ENCODE measurements around the gene OXNAD1.

The OXNAD1 gene

GRCh38 chr3:16329036-16329825 is 64.2 kb downstream of the OXNAD1 start:
- DNase-seq: no peak

GRCh38 chr3:16329826-16330129 is 64.8 kb downstream of the OXNAD1 start:
- DNase-seq: no peak

- DNase-seq: no peak
Observed at GRCh38 chr3:16330351-16330750, 65.3 kb downstream of the OXNAD1 start.

GRCh38 chr3:16331319-16331883 is 66.4 kb downstream of the OXNAD1 start:
- no peak for DNase-seq

- DNase-seq: no peak
Observed at GRCh38 chr3:16332904-16333426, 68.0 kb downstream of the OXNAD1 start.

- no peak for DNase-seq
Observed at GRCh38 chr3:16334909-16335308, 69.9 kb downstream of the OXNAD1 start.

- no peak for DNase-seq
Observed at GRCh38 chr3:16335333-16335732, 70.3 kb downstream of the OXNAD1 start.

- DNase-seq: no peak
Observed at GRCh38 chr3:16335772-16336645, 71.0 kb downstream of the OXNAD1 start.

GRCh38 chr3:16336825-16337224 is 71.8 kb downstream of the OXNAD1 start:
- no peak for DNase-seq

GRCh38 chr3:16337856-16338540 is 73.0 kb downstream of the OXNAD1 start:
- DNase-seq: no peak

- DNase-seq: no peak
Observed at GRCh38 chr3:16338999-16339398, 74.0 kb downstream of the OXNAD1 start.

- no peak for DNase-seq
Observed at GRCh38 chr3:16343101-16343500, 78.1 kb downstream of the OXNAD1 start.

- no peak for DNase-seq
Observed at GRCh38 chr3:16346413-16347081, 81.5 kb downstream of the OXNAD1 start.

- DNase-seq: no peak
Observed at GRCh38 chr3:16347548-16347947, 82.5 kb downstream of the OXNAD1 start.

GRCh38 chr3:16349986-16350596 is 85.1 kb downstream of the OXNAD1 start:
- DNase-seq: no peak

- DNase-seq: no peak
Observed at GRCh38 chr3:16350597-16351318, 85.7 kb downstream of the OXNAD1 start.

GRCh38 chr3:16352428-16352827 is 87.4 kb downstream of the OXNAD1 start:
- no peak for DNase-seq

GRCh38 chr3:16354291-16354690 is 89.3 kb downstream of the OXNAD1 start:
- no peak for DNase-seq
